ENCODE measurements around the gene GPR137B.

GRCh38 chr1:236112332-236112627 is 30.1 kb upstream of the GPR137B start:
- no peak for TF ChIP-seq CTCF (IDR thresholded peaks at IDR 0.05; ENCODE audit: low read depth, low read length, missing input control)
- no peak for TF ChIP-seq MAX (IDR thresholded peaks at IDR 0.05)
- TF ChIP-seq SP1 (IDR thresholded peaks at IDR 0.05): no peak
- TF ChIP-seq TAF1 (conservative IDR thresholded peaks at IDR 0.05): no peak
- TF ChIP-seq REST (IDR thresholded peaks at IDR 0.05): no peak
- no peak for TF ChIP-seq YY1 (IDR thresholded peaks at IDR 0.05)
- no peak for TF ChIP-seq JUND (IDR thresholded peaks at IDR 0.05)
- no peak for TF ChIP-seq FOXA1 (IDR thresholded peaks at IDR 0.05)
